GM18517 (cell line): ENCODE measurements around the gene NTN4.
"Not testable (repeated sequence)": the region's sequence is repeated elsewhere in the genome, so short reads cannot be mapped to it uniquely, and the experiment has no call there.

Source experiments
- ATAC-seq: cut with Tn5 transposase; IDR thresholded peaks from one replicate; pipeline ENCODE4 v1.9.1; 2021; ENCODE audit warnings: mild to moderate bottlenecking, moderate library complexity; ENCODE audit not compliant: unreplicated experiment

NTN4 gene

DNA sequence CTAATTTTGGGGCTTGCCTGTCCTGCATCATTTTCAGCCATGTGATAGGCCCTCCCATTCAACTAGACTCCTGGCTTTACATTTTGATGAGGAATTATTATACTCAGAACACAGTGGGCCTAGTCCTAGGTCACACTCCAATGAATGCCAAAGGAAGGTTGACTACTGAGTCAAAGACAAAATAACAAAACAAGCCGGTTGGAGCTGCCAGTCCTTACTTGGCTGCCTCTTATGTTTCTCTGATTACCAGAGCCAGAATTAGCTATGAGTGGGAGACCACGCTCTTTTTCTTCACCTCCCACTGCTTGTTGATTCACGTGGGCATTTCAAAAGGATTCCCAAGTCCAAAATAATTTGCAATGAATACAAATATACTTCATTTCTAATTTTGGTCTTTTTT is 161.2 kb downstream of the NTN4 start:
- no peak for ATAC-seq

DNA sequence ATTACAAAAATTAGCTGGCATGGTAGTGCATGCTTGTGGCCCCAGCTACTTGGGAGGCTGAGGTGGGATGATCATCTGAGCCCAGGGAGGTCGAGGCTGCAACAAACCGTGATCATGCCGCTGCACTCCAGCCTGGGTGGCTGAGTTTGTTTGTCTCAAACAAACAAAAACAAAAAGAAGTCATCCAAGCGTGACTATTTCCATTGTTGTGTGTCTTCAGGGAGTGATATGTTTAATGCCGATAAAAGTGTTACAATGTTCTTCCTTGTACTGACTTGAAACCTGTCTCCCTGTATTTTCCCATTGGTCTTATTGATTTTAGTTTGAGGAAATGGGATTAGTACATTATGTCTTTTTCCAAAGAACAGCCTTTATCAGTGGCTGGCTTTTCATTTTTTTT is 163.7 kb downstream of the NTN4 start:
- ATAC-seq, result no peak

DNA sequence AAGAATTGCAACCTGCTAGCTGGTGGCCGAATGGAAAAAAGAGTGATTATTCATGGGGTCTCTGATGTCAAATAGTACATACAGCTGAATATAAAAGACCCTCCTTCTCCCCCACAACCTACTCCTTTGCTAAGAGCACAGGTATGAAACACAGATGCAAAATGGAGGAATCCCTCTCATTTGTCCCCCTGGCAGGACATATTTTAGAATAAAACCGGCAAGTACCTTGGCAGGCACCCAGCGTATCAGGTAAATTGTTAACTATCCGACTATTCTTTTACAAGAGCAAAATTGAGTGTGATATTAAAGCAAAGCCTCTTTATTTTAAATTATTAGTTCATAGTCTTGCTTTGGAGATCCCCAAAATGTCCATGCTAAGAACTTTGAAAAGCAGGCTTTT is 165.6 kb downstream of the NTN4 start:
- ATAC-seq, result no peak

DNA sequence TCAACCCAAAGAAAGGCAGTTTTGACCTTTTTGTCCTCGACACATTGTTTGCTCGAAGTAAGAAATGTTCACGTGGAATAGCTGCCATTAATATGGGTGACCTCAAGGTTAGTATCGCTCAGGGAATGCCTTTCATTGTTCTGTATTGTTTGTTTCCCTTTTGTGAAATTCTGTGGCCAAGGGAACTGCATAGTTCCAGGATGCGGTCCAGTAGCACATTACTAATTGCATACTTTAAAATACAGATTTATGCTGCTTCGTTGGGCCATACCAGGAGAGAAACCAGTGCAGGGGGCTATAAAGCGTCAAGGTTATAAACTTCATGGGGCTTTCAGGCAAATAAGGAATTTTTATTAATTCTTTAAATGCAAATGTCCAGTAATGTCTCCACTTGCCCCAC is 166.0 kb downstream of the NTN4 start:
- ATAC-seq, result no peak

DNA sequence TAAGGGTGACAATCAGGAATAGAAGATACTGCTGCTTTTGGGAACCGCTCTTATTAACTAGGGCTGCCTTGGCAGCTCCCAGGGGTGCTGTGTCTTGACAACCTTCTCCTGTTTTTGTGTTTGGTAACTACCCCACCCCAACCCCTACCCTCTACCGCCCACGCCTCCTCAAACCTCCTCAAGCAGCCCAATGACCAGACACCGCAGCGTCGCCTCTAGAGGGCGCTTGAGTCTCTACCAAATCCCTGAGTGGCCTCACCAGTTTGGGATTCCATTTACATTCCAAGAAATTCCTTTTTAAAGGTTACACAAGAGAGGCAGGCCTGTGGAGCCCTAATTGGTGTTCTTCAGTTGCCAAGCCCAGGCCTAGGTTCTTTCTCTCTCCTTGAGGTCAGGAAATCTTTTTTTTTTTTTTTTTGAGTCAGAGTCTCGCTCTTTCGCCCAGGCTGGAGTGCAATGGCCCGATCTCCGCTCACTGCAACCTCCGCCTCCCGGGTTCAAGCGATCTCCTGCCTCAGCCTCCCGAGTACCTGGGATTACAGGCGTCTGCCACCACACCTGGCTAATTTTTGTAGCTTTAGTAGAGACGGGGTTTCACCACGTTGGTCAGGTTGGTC is 166.9 kb downstream of the NTN4 start:
- ATAC-seq, result no peak

DNA sequence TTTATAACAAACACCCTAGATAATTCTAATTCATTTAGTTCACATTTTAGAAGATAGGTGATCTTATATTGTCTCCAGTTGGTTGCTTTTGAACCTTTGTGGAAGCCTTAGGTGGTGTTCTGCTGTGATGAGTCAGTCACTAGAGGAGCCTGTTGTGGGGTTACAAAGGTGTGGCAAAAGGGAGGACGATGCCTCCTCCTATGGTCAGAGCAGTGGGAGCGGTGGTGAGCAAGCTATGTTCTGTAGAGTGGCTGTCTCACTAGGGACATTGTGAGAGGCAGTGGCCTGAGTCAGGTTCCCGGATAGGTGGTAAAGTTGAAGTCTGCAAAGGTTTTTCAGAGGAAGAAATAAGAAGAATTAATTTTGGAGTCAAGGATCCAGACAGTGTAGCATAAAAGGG is 167.7 kb downstream of the NTN4 start:
- ATAC-seq, result no peak

DNA sequence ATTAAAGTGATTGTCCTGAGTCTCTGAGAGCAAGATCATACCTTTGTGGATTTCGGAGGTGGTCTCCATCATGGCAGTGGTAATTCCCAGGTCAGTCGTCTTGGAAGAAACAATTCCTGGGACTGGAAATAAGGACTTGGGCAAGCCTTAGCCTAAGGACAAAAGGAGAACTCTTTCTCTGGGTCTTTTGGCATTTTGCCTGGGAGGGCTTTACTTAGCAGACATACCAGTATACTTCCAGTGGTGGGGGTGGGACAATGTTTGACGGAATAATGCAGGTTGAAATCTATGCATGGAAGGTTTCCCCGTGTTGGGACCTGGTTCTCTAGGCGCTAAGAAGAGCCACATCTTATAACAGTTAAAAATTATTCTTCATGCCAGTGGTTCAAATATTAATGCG is 168.8 kb downstream of the NTN4 start:
- no peak for ATAC-seq

DNA sequence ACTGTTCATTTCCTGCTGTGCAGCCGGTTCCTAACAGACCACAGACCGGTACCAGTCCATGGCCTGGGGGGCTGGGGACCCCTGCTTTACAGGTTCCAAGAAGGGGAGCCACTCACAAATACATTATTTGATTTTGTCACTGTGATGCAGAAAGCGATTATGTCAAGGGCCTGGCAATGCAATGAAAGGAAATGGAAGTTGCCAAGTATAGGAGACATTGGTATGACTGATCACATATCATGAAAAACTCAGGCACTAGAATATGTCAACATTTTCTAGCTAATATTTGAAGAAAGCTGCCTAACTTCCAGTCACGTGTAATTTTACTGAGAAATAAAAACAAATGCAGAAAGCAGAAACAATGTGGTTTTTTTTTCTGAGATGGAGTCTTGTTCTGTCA is 170.4 kb downstream of the NTN4 start:
- ATAC-seq, result no peak

DNA sequence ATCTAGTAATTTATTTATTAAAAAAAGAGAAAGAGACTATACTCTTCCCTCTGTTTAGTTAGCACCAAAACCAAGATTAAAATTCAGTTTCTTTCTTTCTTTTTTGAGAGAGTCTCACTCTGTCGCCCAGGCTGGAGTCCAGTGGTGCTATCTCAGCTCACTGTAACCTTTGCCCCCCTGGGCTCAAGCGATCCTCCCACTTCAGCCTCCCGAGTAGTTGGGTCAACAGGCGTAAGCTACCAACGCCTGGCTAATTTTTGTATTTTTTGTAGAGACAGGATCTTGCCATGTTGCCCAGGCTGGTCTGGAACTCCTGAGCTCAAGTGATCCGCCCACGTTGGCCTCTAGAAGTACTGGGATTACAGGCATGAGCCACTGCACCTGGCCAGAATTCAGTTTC is 174.1 kb downstream of the NTN4 start:
- not testable (repeated sequence) for ATAC-seq

DNA sequence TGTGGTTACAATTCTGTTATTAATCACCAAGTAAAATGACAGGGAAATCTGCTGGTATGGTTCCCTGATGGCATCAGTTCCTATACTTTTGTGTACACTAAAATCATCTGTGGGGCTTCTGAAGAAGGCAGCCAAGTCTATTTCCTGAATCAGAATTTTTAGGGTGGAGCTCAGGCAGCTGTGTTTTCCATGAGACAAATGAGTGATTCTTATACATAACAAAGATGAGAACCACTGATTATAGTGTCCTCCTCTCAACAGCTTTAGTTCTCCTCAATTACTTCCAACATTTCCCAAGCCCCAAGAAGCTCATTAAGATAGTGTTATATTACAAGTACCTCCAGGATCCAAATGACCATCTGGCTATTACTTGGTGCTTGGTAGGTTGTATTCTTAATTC is 174.8 kb downstream of the NTN4 start:
- no peak for ATAC-seq

DNA sequence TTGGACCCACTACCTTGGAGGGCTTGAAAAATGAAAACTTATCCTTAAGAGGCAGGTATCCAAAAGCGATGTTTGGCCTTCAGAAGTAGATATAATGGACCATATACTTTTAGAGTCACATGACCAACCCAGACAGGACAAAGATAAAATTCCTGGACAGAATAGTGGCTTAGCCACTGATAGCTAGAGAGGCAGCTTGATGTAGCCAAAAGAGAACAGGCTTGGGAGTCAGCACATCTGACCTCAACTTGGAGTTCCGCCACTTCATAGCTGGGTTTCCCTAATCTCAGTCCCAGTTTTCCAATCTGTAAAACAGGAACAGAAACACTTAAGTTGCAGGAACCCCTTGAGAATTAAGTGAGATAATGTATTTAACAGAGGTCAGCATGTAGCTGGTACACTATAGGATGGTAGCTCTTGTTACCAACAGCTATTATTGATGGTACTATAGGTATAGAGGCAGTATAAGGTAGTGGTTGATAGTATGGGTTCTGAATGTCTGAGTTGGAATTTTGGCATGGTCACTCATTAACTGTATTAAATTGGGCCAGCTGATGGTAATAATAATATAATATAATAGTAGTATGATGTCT is 176.1 kb downstream of the NTN4 start:
- ATAC-seq, result no peak

DNA sequence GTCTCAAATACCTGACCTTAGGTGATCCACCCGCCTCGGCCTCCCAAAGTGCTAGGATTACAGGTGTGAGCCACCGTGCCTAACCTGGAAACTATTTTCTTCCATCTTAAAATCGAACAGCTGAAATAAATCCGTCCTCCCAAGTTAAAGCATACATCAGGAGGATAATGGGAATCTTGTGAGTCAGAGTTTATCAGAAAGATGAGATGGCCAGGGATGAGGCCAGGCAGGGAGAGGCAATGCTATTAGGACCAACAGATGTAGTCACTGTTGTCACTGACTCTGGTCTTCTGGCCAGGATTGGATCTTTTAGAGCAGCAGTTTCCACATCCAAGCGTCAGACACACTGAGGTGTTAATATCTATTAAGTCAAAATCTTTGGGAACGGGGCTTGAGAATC is 177.5 kb downstream of the NTN4 start:
- ATAC-seq, result no peak

DNA sequence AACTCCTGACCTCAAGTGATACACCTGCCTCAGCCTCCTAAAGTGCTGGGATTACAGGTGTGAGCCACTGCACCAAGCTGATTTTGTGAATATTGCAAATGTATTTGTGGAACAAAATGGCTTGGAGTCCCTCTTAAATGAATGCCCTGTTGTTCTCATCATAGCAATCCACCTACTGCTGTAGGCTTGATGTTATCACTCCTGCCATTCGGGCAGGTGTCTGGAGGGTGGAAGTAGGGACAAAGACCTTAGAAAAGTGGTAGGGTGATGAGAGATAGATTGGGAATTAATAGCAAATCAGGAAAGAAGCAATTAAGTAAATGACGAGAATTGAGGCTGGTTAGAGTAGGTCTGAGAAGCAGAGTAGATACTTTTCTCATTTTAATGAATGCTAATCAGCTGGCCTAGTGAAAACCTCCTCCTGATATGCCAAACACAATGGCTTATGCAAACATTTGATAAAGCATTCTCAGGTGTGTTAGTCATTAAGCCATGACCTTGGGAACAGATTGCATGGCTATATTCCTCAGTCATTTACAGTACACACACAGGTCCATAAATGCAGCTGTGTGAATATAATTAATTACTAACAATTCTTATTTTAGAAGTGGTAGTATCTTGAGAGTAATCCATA is 178.8 kb downstream of the NTN4 start:
- no peak for ATAC-seq

DNA sequence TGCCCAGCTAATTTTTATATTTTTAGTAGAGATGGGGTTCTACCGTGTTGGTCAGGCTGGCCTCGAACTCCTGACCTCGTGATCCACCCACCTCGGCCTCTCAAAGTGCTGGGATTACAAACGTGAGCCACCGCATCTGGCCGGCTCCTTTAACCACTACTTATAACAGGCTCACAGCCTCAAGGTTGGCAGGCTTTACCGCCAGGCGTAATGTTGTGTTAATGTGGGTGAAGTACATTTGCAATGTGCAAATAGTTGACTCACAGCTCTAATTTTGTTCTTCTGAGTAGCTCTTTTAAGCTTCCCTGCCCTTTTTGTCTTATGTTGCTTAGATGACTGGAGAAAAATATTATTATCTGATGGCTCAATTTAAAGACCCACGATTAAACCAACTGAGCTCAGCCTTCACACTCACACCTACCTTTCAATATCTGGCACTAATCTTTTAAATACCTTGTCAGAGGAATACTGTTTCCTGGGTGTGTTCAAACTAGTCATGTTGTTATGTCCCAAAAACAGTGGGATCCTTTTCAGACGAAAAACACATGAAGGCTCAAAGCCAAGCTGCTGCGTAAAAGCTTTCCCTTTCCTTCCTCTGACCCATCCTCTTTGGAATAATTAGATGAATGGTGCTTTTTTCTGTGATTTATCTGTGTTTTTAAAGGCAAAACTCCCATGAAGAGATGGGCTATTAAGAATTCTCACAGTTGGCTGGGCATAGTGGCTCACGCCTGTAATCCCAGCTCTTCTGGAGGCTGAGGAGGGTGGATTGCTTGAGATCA is 182.1 kb downstream of the NTN4 start:
- ATAC-seq, result no peak
